ENCODE results near the gene ST13. TPM values are rescaled to one million over a fixed set of nuclear protein-coding genes. Genes with fewer than 3 reads are reported as not detected.
"Not testable (repeated sequence)": the region's sequence is repeated elsewhere in the genome, so short reads cannot be mapped to it uniquely, and the experiment has no call there.

ST13 gene
- total RNA-seq, 2 donors from 2014 or later, result 240 to 301 TPM

DNA sequence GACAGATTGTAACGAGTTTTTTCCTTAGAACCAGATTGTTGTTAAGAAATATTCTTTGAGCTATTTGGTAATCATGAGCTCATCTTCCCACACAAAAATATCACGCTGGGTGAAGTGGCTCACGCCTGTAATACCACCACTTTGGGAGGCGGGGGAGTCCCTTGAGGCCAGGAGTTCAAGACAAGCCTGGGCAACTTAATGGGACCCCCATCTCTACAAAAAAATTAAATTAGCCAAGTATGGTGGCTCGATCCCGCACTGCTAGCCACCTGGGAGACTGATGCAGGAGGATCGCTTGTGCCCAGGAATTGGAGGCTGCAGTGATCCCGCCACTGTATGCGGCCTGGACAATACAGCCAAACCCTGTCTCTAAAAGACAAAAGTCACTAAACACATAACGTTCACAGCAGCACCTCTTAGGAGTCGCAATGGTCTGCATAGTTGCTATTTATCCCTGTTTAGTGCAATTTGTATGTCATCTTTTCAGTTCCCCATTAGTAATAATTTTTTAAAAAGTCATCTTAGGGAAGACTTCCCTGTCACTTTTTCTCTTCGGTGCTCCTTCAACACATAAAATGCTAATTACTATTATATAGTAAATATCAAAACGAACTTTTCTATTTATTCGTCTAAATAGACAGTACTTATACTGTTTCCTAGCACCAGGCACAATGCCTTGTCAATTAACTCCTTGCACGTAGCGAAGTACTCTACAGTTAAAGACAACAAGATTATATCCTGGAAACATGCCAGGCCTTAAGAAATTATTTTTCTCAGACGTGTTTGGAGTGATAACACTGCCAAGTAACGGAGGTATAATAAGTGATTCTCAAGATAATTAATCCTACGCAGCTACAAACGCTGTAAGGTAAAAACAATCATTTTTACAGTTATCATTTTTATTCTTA is 1.1 kb downstream of the ST13 start:
- DNase-seq (ENCODE audit: low spot score in 2 of 2) (no peak), ATAC-seq (no peak)
- H3K9me3 Mint-ChIP-seq, result no peaks in the 10 kb centered on the region

GRCh38 chr22:40853961-40854360 is 2.5 kb downstream of the ST13 start:
- DNase-seq (ENCODE audit: low spot score in 2 of 2), result no peak
- H3K27ac Mint-ChIP-seq, result peak overlapping the region in 1 of 2 donors; percentile 38
- H3K36me3 Mint-ChIP-seq, result peaks cover 20 to 21% of the 10 kb centered on the region in 2 donors
- H3K9me3 Mint-ChIP-seq, result no peaks in the 10 kb centered on the region
- no peak for ATAC-seq

More for the DNA sequence above, 1.1 kb downstream of the ST13 start:
- Mint-ChIP-seq H3K27ac (peak overlapping the region; percentile 95 to 100), H3K36me3 (peaks cover 20 to 21% of the 10 kb centered on the region in 2 donors)

- ATAC-seq (no peak), DNase-seq (ENCODE audit: low spot score in 2 of 2) (no peak)
- H3K27ac Mint-ChIP-seq, result peak overlapping the region in 1 of 2 donors; percentile 1
- no peaks in the 10 kb centered on the region for H3K9me3 Mint-ChIP-seq
- H3K36me3 Mint-ChIP-seq, result peaks cover 20 to 22% of the 10 kb centered on the region in 2 donors
Measured at GRCh38 chr22:40853333-40853732, 3.1 kb downstream of the ST13 start.

GRCh38 chr22:40845816-40846215 is 10.6 kb downstream of the ST13 start:
- H3K9me3 Mint-ChIP-seq; DNase-seq (ENCODE audit: low spot score in 2 of 2); H3K36me3 Mint-ChIP-seq; ATAC-seq; H3K27ac Mint-ChIP-seq: not testable (repeated sequence)

- Mint-ChIP-seq H3K27ac (no peak overlapping the region), H3K9me3 (no peaks in the 10 kb centered on the region), H3K36me3 (peaks cover 0 to 12% of the 10 kb centered on the region in 2 donors)
- ATAC-seq (no peak), DNase-seq (ENCODE audit: low spot score in 2 of 2) (no peak)
Measured at GRCh38 chr22:40844951-40845350, 11.5 kb downstream of the ST13 start.

GRCh38 chr22:40838486-40838885 is 18.0 kb downstream of the ST13 start:
- DNase-seq (ENCODE audit: low spot score in 2 of 2) (no peak), ATAC-seq (no peak)
- H3K27ac Mint-ChIP-seq, result no peak overlapping the region
- H3K36me3 Mint-ChIP-seq, result peaks cover 0 to 8% of the 10 kb centered on the region in 2 donors
- H3K9me3 Mint-ChIP-seq, result no peaks in the 10 kb centered on the region

GRCh38 chr22:40834619-40835018 is 21.8 kb downstream of the ST13 start:
- Mint-ChIP-seq H3K36me3 (peaks cover 5 to 6% of the 10 kb centered on the region in 2 donors), H3K27ac (no peak overlapping the region), H3K9me3 (no peaks in the 10 kb centered on the region)
- no peak for DNase-seq (ENCODE audit: low spot score in 2 of 2)
- no peak for ATAC-seq

- DNase-seq (ENCODE audit: low spot score in 2 of 2), result no peak
- ATAC-seq, result no peak
- peaks cover 5 to 6% of the 10 kb centered on the region in 2 donors for H3K36me3 Mint-ChIP-seq
- H3K27ac Mint-ChIP-seq, result no peak overlapping the region
- H3K9me3 Mint-ChIP-seq, result no peaks in the 10 kb centered on the region
Measured at GRCh38 chr22:40829131-40829530, 27.3 kb downstream of the ST13 start.

- Mint-ChIP-seq H3K27ac (peak overlapping the region in 1 of 2 donors; percentile 14), H3K9me3 (no peaks in the 10 kb centered on the region), H3K36me3 (peaks cover 5 to 6% of the 10 kb centered on the region in 2 donors)
- no peak for DNase-seq (ENCODE audit: low spot score in 2 of 2)
- no peak for ATAC-seq
Measured at GRCh38 chr22:40826984-40827741, 29.3 kb downstream of the ST13 start.

DNA sequence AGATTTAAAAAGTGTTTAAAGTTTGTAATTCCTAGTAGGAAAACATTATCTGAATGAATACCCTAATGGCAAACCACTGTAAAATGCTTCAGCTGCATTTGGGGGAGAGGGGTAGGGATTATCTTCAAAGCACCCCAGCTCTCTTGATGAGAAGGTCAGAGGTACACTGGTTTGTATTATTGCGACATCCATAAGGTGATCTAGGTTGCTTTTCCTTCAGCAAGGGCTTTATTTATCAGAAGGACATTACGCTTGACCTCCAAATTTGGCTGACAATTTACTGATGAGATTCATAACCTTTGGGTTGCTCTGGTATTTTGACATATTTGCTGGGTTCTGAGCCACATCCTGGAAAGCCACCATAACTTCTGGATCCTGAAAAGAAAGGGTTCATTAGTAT is 30.1 kb downstream of the ST13 start:
- ATAC-seq; H3K36me3 Mint-ChIP-seq; H3K9me3 Mint-ChIP-seq; DNase-seq (ENCODE audit: low spot score in 2 of 2); H3K27ac Mint-ChIP-seq: not testable (repeated sequence)

DNA sequence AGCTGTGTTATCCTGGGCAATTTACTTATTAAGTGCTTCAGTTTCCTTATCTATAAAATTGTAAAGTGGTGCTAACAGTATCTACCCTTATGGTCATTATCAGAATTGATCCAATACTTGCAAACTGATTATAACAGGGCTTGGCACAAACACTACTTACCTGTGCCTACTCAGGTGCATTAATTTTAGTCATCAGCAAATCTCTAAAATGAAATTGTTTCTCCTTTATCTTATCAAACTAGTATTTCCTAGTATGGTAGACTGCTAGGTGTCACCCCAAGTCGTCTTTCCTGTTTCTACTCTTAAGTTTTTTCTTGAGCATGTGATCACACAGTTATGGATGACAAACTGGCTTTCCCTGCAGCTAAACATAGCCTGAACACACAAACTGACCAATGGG is 33.0 kb downstream of the ST13 start:
- H3K36me3 Mint-ChIP-seq, result peaks cover 6% of the 10 kb centered on the region in 2 donors
- no peak overlapping the region for H3K27ac Mint-ChIP-seq
- ATAC-seq, result no peak
- H3K9me3 Mint-ChIP-seq, result no peaks in the 10 kb centered on the region
- no peak for DNase-seq (ENCODE audit: low spot score in 2 of 2)

- H3K27ac Mint-ChIP-seq, result peak overlapping the region; percentile 44 to 97
Measured at GRCh38 chr22:40819599-40820140, 36.8 kb downstream of the ST13 start.

GRCh38 chr22:40818747-40819598 is 37.5 kb downstream of the ST13 start, which contains the start of gene SLC25A17:
SLC25A17 (minus strand) TSS chr22:40819346; CDS start chr22:40819248, 98 bp downstream.
- peak within 1 kb of the TSS; percentile 97 for H3K27ac Mint-ChIP-seq
- DNase-seq (ENCODE audit: low spot score in 2 of 2) (peak; percentile 86 to 87), ATAC-seq (peak; percentile 85 to 94)

More at GRCh38 chr22:40819599-40820140, 36.8 kb downstream of the ST13 start:
- no peaks in the 10 kb centered on the region for H3K9me3 Mint-ChIP-seq
- H3K36me3 Mint-ChIP-seq, result peaks cover 21 to 26% of the 10 kb centered on the region in 2 donors
- no peak for DNase-seq (ENCODE audit: low spot score in 2 of 2)
- ATAC-seq, result peak in 1 of 2 donors; percentile 20

DNA sequence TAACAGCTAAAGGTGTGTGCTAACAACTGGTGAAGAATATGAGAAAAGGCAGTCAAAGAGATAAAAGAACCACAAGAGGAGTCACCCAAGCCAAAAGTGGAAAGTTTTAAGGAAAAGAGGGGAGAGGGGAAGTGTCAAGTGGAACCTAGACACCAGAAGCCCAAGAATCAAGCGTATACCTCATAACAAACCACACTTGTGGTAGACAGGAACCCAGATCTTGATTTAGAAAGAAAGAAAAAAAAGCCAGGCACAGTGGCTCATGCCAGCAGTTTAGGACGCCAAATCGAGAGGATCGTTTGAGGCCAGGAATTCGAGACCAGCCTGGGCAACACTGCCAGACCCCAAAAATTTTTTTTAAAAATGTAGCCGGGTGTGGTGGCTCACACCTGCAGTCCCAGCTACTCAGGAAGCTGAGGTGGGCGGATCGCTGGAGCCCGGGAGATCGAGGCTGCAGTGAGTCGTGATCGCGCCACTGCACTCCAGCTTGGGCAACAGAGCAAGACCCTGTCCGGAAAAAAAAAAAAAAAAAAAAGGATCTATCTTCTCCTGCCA is 38.2 kb downstream of the ST13 start:
- peak overlapping the region; percentile 97 for H3K27ac Mint-ChIP-seq
- no peaks in the 10 kb centered on the region for H3K9me3 Mint-ChIP-seq
- DNase-seq (ENCODE audit: low spot score in 2 of 2), result peak in 1 of 2 donors; percentile 5
- H3K36me3 Mint-ChIP-seq, result peaks cover 21 to 26% of the 10 kb centered on the region in 2 donors
- ATAC-seq, result peak in 1 of 2 donors; percentile 33

More at GRCh38 chr22:40818747-40819598, 37.5 kb downstream of the ST13 start, which contains the start of gene SLC25A17:
- H3K9me3 Mint-ChIP-seq, result no peaks in the 10 kb centered on the region
- H3K36me3 Mint-ChIP-seq, result peaks cover 21 to 26% of the 10 kb centered on the region in 2 donors

- peak overlapping the region; percentile 40 to 97 for H3K27ac Mint-ChIP-seq
- DNase-seq (ENCODE audit: low spot score in 2 of 2) (no peak), ATAC-seq (no peak)
- H3K36me3 Mint-ChIP-seq, result peaks cover 21 to 26% of the 10 kb centered on the region in 2 donors
- H3K9me3 Mint-ChIP-seq, result no peaks in the 10 kb centered on the region
Measured at GRCh38 chr22:40817737-40818136, 38.7 kb downstream of the ST13 start.
